Erythroblast (primary cell): ENCODE measurements around the gene GSTA5.

Experiments used
- GATA1 ChIP-seq: IDR thresholded peaks from 2 replicates; pipeline ENCODE4 v1.6.1; 2011; ENCODE audit warnings: low read depth, mild to moderate bottlenecking, control low read depth, low read length, moderate library complexity
- POLR2A ChIP-seq: IDR thresholded peaks from 2 replicates; pipeline ENCODE4 v1.6.1; 2011; ENCODE audit warnings: mild to moderate bottlenecking, low read length

DNA sequence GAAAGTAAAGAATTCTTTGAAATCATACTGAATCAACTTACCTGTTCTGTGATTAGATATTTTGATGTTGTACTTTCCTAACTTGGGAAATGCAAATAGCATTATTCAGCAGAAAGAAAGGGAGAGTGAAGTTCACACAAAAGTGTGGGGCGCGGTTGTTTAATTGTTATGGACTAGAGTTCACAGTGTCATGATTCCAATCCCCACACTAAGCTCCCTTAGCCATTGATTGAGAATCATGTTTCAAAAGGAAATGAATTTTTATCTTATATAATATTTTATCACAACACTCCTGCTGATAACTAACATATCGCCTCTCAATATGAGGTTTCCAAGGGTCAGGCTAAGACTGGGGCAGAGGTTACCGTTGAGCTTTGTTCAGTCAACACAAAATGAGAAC, 3.0 kb upstream of the GSTA5 start:
- TF ChIP-seq POLR2A (no peak), GATA1 (no peak)
